ENCODE measurements around the gene NCK1. TPM values are rescaled to one million over a fixed set of nuclear protein-coding genes. Genes with fewer than 3 reads are reported as not detected.

The NCK1 gene
- polyA plus RNA-seq, 1 donor = 23.3 TPM

DNA sequence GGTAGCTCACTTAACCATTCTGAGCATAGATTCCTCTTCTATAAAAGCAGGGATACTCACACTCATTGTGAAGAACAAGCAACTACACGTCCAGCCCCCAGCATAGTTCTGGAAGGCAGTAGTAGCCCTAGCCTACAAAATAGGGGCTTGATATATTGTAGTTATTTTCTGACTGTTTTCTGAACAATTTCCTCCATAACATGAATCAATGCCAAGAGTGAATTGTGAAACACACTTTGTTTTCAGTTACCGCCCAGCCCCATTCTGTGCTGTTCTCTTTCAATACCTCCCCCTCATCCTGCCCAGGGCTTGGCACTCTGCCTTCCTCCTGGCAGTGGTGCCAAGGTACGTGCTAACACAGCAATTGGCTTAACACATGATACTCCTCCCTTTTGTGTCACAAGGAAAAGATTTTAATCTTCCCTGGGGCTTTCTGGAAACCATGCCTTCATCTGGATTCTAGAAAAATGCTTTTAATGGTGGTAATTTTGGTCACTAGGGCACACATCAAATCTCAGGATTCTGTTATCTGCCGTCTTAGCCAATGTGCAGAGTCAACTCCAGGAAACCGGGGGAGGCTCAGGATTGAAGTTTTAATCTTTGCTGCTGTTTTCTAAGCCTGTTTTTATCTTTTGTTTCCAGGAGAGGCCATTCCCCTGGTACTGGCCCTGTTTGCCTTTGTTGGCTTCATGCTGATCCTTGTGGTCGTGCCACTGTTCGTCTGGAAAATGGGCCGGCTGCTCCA lies 132.9 kb downstream of the NCK1 start:
- WGBS (ENCODE audit: insufficient coverage, low lambda C conversion rate) = 40% methylated on average over 1 of the region's 8 CpGs
- H3K4me3 ChIP-seq (ENCODE audit: low read length) = no peak overlapping the region
- peaks cover under 1% of the 10 kb centered on the region for H3K4me1 ChIP-seq (ENCODE audit: control insufficient read depth, insufficient read depth, low read length)
- no peaks in the 10 kb centered on the region for H3K36me3 ChIP-seq (ENCODE audit: control insufficient read depth, insufficient read depth, low read length)
- H3K9me3 ChIP-seq (ENCODE audit: control insufficient read depth, low read depth, low read length) = no peaks in the 10 kb centered on the region
- no peak for DNase-seq
- H3K27me3 ChIP-seq (ENCODE audit: control insufficient read depth, insufficient read depth, low read length) = no peaks in the 10 kb centered on the region
- H3K27ac ChIP-seq (ENCODE audit: low read length) = no peak overlapping the region

DNA sequence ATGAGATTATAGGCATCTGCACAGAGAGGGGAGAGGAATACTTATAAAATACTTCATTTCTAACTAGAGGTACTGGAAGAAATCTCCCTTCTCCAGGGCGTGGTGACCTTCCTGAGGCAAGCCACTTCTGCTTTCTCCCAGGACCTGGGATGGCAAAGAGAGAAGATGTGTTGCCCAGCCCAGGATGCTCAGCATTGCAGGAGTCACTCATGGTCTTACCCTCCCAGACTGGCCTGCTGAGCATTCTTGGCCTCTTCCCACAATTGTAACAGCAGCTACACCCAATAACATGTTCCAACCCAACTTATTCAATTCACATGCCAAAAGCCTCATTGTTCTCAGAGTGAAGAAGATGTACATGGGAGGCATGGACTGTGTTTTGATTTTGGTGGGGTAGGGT lies 133.6 kb downstream of the NCK1 start:
- Histone ChIP-seq H3K4me3 (ENCODE audit: low read length) (no peak overlapping the region), H3K9me3 (ENCODE audit: control insufficient read depth, low read depth, low read length) (no peaks in the 10 kb centered on the region), H3K27ac (ENCODE audit: low read length) (no peak overlapping the region), H3K27me3 (ENCODE audit: control insufficient read depth, insufficient read depth, low read length) (no peaks in the 10 kb centered on the region), H3K4me1 (ENCODE audit: control insufficient read depth, insufficient read depth, low read length) (no peaks in the 10 kb centered on the region), H3K36me3 (ENCODE audit: control insufficient read depth, insufficient read depth, low read length) (no peaks in the 10 kb centered on the region)
- no CpG with 5 or more reads among the region's 1 CpG for WGBS (ENCODE audit: insufficient coverage, low lambda C conversion rate)
- no peak for DNase-seq

Other genes starting within 250 kb of the NCK1 start
- gene STAG1, start 109.8 kb upstream of the NCK1 start, polyA plus RNA-seq = 28.8 TPM
- gene SLC35G2, start 43.1 kb upstream of the NCK1 start, polyA plus RNA-seq = 3.4 TPM
- 0.72 TPM for gene IL20RB, start 95.8 kb downstream of the NCK1 start, polyA plus RNA-seq

Measured in large intestine (tissue), 3 donors.